ENCODE results near the gene PUM1. TPM values are rescaled to one million over a fixed set of nuclear protein-coding genes. Genes with fewer than 3 reads are reported as not detected.

The PUM1 gene
- total and polyA plus RNA-seq, 4 donors = 18.1 to 49.2 (median 30.2) TPM

GRCh38 chr1:31000301-31000700, 65.2 kb downstream of the PUM1 start:
- Histone ChIP-seq H3K4me1 (ENCODE audit: control insufficient read depth in 4 of 4, insufficient read depth in 4 of 4, low read length in 3 of 4) (peaks cover 0 to 3% (median 2%) of the 10 kb centered on the region in 4 donors), H3K27ac (ENCODE audit: low read depth in 1 of 2, low read length in 2 of 2) (no peak overlapping the region), H3K4me3 (ENCODE audit: low read depth in 1 of 3, low read length in 3 of 3) (no peak overlapping the region), H3K9me3 (ENCODE audit: control insufficient read depth in 4 of 4, low read length in 3 of 4) (no peaks in the 10 kb centered on the region), H3K36me3 (ENCODE audit: control insufficient read depth in 4 of 4, insufficient read depth in 3 of 4, low read depth in 1 of 4, low read length in 3 of 4) (peaks cover 2 to 12% (median 9%) of the 10 kb centered on the region in 4 donors), H3K9ac (ENCODE audit: low read depth in 1 of 2, low read length in 2 of 2) (no peak overlapping the region), H3K27me3 (ENCODE audit: control insufficient read depth in 4 of 4, insufficient read depth in 4 of 4, low read length in 3 of 4) (no peaks in the 10 kb centered on the region)
- no peak for TF ChIP-seq TAF1 (conservative IDR thresholded peaks at IDR 0.05)
- no peak for DNase-seq (ENCODE audit: low spot score)
- WGBS = 87% methylated on average over 2 of the region's 2 CpGs

DNA sequence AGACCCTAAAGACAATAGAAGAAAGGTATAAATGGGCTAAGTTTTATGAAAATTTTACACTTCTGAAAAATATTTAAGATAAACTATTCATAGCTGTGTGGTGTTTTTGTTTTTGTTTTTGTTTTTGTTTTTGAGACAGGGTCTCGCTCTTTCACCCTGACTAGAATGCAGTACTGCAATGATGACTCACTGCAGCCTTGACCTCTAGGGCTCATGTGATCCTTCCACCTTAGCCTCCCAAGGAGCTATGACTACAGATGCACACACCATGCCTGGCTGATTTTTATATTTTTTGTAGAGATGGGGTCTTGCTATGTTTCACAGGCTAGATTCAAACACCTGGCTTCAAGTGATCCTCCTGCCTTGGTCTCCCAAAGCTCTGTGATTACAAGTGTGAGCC, 66.6 kb downstream of the PUM1 start:
- Histone ChIP-seq H3K36me3 (ENCODE audit: control insufficient read depth in 4 of 4, insufficient read depth in 3 of 4, low read depth in 1 of 4, low read length in 3 of 4) (peaks cover 1 to 10% (median 4%) of the 10 kb centered on the region in 4 donors), H3K27ac (ENCODE audit: low read depth in 1 of 2, low read length in 2 of 2) (no peak overlapping the region), H3K9ac (ENCODE audit: low read depth in 1 of 2, low read length in 2 of 2) (no peak overlapping the region), H3K27me3 (ENCODE audit: control insufficient read depth in 4 of 4, insufficient read depth in 4 of 4, low read length in 3 of 4) (no peaks in the 10 kb centered on the region), H3K4me3 (ENCODE audit: low read depth in 1 of 3, low read length in 3 of 3) (no peak overlapping the region), H3K4me1 (ENCODE audit: control insufficient read depth in 4 of 4, insufficient read depth in 4 of 4, low read length in 3 of 4) (peaks cover 0 to 3% (median 2%) of the 10 kb centered on the region in 4 donors), H3K9me3 (ENCODE audit: control insufficient read depth in 4 of 4, low read length in 3 of 4) (no peaks in the 10 kb centered on the region)
- DNase-seq (ENCODE audit: low spot score) = no peak
- TF ChIP-seq EGR1 (IDR thresholded peaks at IDR 0.05; ENCODE audit: low read depth in 2 of 2) = no peak
- no peak for TF ChIP-seq RXRA (IDR thresholded peaks at IDR 0.05)
- 97% methylated on average over 1 of the region's 1 CpG for WGBS

DNA sequence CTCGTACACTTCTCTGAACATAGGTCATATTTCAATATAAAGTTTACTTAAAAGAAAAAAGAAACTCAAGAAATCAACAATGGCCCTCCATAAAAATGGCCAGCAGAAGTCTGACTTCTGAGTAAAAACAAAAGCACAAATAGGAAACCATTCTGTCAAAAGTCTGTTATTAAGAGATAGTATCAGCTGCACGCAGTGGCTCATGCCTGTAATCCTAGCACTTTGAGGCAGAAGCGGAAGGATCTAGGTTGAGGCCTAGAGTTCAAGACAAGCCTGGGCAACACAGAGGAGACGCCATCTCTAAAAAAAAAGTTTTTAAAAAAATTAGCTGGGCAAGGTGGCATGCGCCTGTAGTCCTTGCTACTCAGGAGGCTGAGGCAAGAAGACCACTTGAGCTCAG, 67.3 kb downstream of the PUM1 start:
- H3K9ac ChIP-seq (ENCODE audit: low read depth in 1 of 2, low read length in 2 of 2) = no peak overlapping the region
- no peaks in the 10 kb centered on the region for H3K9me3 ChIP-seq (ENCODE audit: control insufficient read depth in 4 of 4, low read length in 3 of 4)
- no peak overlapping the region for H3K4me3 ChIP-seq (ENCODE audit: low read depth in 1 of 3, low read length in 3 of 3)
- no peaks in the 10 kb centered on the region for H3K27me3 ChIP-seq (ENCODE audit: control insufficient read depth in 4 of 4, insufficient read depth in 4 of 4, low read length in 3 of 4)
- H3K27ac ChIP-seq (ENCODE audit: low read depth in 1 of 2, low read length in 2 of 2) = no peak overlapping the region
- peaks cover 0 to 3% (median 2%) of the 10 kb centered on the region in 4 donors for H3K4me1 ChIP-seq (ENCODE audit: control insufficient read depth in 4 of 4, insufficient read depth in 4 of 4, low read length in 3 of 4)
- DNase-seq (ENCODE audit: low spot score) = no peak
- 96% methylated on average over 5 of the region's 5 CpGs for WGBS
- TF ChIP-seq GABPA (IDR thresholded peaks at IDR 0.05 in 1 of 2, conservative IDR thresholded peaks at IDR 0.05 in 1 of 2) (no peak), TAF1 (conservative IDR thresholded peaks at IDR 0.05) (no peak), FOXA2 (IDR thresholded peaks at IDR 0.05) (no peak), MAX (IDR thresholded peaks at IDR 0.05) (no peak), REST (IDR thresholded peaks at IDR 0.05) (no peak)
- TF ChIP-seq, protein P1, sequence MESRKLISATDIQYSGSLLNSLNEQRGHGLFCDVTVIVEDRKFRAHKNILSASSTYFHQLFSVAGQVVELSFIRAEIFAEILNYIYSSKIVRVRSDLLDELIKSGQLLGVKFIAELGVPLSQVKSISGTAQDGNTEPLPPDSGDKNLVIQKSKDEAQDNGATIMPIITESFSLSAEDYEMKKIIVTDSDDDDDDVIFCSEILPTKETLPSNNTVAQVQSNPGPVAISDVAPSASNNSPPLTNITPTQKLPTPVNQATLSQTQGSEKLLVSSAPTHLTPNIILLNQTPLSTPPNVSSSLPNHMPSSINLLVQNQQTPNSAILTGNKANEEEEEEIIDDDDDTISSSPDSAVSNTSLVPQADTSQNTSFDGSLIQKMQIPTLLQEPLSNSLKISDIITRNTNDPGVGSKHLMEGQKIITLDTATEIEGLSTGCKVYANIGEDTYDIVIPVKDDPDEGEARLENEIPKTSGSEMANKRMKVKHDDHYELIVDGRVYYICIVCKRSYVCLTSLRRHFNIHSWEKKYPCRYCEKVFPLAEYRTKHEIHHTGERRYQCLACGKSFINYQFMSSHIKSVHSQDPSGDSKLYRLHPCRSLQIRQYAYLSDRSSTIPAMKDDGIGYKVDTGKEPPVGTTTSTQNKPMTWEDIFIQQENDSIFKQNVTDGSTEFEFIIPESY (IDR thresholded peaks at IDR 0.05) = no peak
- peaks cover 0 to 8% (median 3%) of the 10 kb centered on the region in 4 donors for H3K36me3 ChIP-seq (ENCODE audit: control insufficient read depth in 4 of 4, insufficient read depth in 3 of 4, low read depth in 1 of 4, low read length in 3 of 4)
